DND-41 (cell line): ENCODE results near the gene SOX18.

ENCODE experiments used
- EZH2 ChIP-seq: IDR thresholded peaks from 3 replicates; pipeline ENCODE4 v1.6.1; 2012; ENCODE audit warnings: borderline replicate concordance, low read depth, mild to moderate bottlenecking, moderate library complexity, low read length, inconsistent platforms; ENCODE audit not compliant: severe bottlenecking
- TF ChIP-seq, protein P1 (sequence below): IDR thresholded peaks from 2 replicates; pipeline ENCODE4 v1.5.1; 2012; ENCODE audit warnings: borderline replicate concordance, low read length, moderate library complexity, mild to moderate bottlenecking; ENCODE audit not compliant: poor library complexity, severe bottlenecking; ENCODE audit errors: extremely low read depth

DNA sequence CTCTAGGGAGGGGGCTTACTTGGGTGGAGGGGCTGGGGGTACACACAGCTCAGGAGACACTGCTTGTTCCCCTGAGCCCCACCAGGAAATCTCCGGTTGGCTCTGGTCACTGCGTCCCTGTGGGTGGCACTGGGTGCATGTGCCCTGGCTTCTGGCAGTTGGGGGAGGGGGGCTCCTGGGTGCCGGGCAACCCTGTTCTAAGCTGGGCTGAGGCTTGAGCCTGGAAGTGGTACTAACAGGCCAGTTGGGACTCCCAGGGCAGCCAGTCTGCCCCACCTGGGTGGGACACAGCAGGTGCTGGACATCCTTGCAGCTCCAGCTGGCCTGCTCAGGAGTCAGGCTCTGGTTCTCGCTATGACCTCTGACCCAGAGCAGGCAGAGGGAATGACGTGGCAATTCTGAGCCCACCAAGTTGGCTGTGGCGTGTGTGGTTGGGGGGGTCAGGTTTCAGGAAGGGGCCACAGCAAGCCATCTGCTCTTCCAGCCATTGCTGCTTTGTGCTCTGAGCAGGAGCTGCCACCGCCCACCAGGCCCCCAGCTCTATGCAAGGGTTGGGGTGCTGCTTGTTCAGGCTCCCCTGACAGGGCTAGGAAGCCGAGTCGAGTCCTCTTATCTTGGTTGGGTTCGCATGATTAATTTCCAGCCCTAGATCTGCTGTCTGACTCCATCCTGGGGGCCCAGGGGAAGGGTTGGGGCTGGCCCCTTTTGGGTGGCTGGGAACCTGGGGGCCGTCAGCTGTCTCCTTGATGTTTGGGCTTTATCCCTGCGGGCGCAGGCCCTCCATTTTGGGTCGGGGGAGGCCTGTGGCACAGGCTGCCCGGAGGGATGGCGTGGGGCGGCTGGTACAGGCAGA lies 12.9 kb downstream of the SOX18 start:
- TF ChIP-seq, protein P1, sequence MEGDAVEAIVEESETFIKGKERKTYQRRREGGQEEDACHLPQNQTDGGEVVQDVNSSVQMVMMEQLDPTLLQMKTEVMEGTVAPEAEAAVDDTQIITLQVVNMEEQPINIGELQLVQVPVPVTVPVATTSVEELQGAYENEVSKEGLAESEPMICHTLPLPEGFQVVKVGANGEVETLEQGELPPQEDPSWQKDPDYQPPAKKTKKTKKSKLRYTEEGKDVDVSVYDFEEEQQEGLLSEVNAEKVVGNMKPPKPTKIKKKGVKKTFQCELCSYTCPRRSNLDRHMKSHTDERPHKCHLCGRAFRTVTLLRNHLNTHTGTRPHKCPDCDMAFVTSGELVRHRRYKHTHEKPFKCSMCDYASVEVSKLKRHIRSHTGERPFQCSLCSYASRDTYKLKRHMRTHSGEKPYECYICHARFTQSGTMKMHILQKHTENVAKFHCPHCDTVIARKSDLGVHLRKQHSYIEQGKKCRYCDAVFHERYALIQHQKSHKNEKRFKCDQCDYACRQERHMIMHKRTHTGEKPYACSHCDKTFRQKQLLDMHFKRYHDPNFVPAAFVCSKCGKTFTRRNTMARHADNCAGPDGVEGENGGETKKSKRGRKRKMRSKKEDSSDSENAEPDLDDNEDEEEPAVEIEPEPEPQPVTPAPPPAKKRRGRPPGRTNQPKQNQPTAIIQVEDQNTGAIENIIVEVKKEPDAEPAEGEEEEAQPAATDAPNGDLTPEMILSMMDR, result no peak
- no peak for TF ChIP-seq EZH2
